HG02938 (cell line): ENCODE results near the gene LRP5.

Experiments
- ATAC-seq: cut with Tn5 transposase; IDR thresholded peaks from one replicate; pipeline ENCODE4 v1.9.1; 2021; ENCODE audit warnings: mild to moderate bottlenecking, moderate library complexity; ENCODE audit not compliant: unreplicated experiment

LRP5 gene

GRCh38 chr11:68345776-68346461, 33.5 kb downstream of the LRP5 start:
- no peak for ATAC-seq

DNA sequence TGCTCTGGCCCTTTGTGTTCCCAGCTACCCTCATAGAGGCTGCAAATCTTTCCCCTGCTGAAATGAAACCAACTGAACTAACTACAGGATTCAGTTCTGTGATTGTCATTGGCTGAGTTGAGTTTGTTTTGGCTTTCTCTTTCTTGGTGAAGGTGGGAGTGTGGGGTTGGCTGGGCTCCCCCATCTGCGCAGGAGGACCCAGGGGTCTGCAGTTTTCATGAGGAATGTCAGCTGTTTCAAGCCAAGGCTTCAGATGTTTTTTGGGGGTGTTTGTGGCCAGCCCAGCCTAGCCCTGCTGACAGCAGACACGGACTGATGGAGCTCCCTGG, 34.0 kb downstream of the LRP5 start:
- no peak for ATAC-seq

DNA sequence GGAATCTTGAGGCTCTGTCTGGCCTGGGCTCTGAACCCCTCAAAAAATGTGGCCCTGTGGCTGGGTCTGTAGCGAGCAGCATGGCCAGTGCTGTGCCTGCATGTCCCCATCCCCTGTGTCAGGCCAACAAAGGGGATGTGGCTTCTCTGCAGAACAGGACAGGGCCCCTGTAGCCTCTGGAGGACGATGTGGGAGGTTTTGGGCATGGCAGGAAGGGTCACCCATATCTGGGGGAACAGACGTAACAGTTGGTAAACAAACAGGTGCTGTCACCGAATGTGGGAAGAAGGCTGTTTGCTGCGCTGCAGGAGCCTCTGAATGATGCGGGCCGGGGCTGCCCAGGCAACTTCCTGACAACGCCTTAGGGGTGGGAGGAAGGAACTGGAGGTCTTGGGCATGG, 35.0 kb downstream of the LRP5 start:
- ATAC-seq = no peak

- ATAC-seq = no peak
Observed at GRCh38 chr11:68347841-68348240, 35.5 kb downstream of the LRP5 start.

GRCh38 chr11:68349461-68350249, 37.3 kb downstream of the LRP5 start:
- ATAC-seq = no peak

DNA sequence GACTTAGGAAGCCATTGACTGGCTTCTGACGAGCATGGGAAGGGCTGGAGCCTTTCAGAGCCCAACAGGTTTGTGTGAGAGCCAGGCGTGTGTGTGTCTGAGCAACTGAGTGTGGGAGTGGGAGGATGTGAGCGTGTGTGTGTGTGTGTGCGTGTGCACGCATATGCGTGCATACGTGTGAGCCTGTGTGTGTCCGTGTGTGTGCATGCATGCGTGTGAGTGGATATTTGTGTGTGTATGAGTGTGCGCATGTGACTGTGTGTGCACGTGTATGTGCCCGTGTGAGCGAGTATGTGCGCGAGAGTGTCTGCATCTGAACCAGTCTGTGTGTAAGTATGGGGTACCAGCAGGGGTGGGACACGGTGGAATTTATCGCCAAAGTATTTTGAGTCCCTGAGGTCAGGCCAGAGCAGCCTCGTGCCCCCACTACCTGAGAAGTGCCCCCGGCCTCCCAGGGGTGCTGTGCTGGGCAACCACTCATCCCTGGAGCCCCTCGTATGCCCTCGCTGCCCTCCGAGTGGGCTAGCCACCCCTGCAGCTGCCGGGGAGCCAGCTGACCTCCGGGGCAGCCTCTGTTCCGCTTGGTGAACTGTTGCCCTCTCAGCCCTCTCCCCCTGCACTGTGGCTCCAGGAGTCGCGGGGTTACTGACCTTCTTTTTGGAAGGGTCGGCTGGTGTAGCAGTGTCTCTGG, 38.5 kb downstream of the LRP5 start:
- no peak for ATAC-seq

GRCh38 chr11:68351450-68352275, 39.3 kb downstream of the LRP5 start:
- ATAC-seq = no peak

- no peak for ATAC-seq
Observed at GRCh38 chr11:68352591-68352990, 40.2 kb downstream of the LRP5 start.

DNA sequence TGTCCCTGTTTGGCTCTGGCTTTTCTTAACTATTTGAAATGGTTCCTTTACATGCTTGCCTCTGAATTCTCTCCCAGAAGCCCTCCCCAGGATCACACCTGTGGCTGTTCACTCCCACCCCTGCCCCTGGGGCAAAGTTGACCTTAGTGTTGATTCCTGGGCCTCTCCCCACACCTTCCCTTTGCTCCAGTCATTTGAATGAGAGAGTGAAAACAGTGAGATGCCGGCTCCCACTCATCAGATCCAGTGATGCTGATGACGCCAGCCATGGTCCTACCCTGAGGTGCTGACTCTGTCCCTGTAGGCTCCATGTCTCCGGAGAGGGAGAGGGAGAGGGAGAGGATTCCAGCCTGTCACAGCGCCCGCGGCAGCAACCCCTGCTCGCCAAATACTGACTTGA, 40.7 kb downstream of the LRP5 start:
- ATAC-seq = no peak

- ATAC-seq = no peak
Observed at GRCh38 chr11:68353669-68354068, 41.3 kb downstream of the LRP5 start.

DNA sequence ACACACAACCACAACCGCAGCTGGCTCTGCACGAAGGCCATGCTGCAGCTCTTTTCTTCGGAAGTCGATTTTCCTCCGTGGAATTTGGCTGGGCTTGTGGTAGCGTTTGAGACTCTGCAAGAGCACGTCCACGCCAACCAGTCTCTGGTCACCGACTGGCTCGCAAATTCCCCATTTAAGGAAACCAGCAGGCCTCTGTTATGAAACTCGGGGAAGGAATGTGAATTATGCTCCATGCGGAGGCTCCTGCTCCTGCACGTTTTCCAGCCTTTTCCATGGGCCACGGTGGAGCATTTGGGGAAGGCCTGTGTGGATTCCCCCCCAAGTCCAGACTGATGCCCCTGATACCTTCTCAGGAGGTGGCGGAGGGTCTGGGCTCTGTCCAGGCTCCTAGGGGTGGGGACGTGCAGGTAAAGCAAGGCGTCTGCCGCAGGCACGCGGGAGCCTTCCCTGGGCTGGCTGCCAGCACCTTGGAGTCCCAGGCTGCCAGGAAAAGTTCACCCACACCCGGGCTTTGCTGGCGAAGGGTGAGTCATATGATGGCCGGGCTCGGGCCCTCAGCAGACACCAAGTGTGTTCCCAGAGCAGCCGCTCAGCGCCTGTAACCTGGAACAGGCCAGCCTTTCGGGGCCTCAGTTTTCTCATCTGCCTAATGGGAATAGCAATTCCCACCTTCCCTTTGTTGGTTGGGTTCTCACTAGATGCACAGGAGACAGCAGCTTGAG, 41.9 kb downstream of the LRP5 start:
- ATAC-seq = no peak

GRCh38 chr11:68355471-68355870, 43.1 kb downstream of the LRP5 start:
- ATAC-seq = no peak

GRCh38 chr11:68357568-68357967, 45.2 kb downstream of the LRP5 start:
- ATAC-seq = no peak

- ATAC-seq = no peak
Observed at GRCh38 chr11:68358416-68358815, 46.0 kb downstream of the LRP5 start.

GRCh38 chr11:68361702-68362101, 49.3 kb downstream of the LRP5 start:
- no peak for ATAC-seq

DNA sequence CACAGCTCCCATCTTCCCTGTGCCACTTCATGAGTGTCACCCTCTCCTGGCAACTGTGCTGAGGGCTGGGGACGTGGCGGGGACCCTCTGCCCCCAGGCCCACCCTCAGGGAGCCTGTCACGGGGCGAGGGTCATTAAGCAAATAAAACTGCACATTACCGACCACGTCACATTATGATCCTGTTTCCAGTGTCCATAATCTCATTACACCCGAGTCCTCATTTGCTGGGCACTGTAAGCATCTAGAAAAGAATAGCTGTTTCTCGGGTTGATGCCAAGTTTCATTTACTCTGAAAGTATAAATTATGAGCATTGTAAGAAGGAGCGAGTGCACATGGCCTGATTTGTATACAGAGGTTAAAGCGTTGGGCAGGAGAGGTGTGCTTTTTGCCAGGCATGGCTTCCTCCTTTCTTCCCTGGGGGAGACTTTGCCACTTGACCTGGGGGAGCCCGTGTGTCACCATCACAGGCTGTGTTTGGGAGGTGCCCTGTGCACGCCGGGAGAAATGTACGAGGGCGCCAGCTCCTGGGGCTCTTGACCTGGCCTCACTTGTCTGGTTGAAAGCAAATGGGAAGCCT, 50.5 kb downstream of the LRP5 start:
- ATAC-seq = no peak

- ATAC-seq = no peak
Observed at GRCh38 chr11:68363776-68364175, 51.4 kb downstream of the LRP5 start.

- no peak for ATAC-seq
Observed at GRCh38 chr11:68364581-68364980, 52.2 kb downstream of the LRP5 start.

DNA sequence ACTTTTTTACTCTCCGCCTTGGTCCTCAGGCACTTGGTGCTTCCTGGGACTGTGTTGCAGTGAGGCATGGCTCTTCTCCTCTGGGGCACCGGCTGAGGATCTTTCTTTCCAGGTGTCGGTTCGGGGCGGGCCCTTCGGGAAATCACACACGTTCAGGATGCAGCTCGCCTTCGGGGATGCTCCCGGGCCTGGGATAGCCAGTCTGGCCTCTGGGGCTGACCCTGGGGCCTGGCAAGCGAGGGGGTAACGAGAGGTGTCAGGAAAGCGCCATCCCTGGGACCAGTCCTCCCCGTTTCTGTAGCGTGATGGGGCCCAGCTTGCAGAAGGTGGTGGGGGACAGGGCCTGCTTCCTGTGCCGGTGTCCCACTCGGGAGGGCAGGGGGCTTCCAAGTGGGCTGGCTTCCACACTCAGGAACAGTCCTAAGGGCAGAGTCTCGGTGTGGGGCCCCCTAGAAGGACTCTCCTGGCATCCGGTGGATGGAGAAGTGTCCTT, 53.6 kb downstream of the LRP5 start:
- no peak for ATAC-seq

GRCh38 chr11:68367252-68367651, 54.9 kb downstream of the LRP5 start:
- no peak for ATAC-seq
